ENCODE results near the gene FSTL4. TPM values are rescaled to one million over a fixed set of nuclear protein-coding genes. Genes with fewer than 3 reads are reported as not detected.

Gene FSTL4
- total RNA-seq, 2 experiments from 2014 or later: not detected

GRCh38 chr5:133405275-133406034 lies 206.9 kb downstream of the FSTL4 start:
- Histone ChIP-seq H3K79me2 (ENCODE audit: insufficient read depth, low read depth, low read length) (no peaks in the 10 kb centered on the region), H3K9me3 (ENCODE audit: low read length) (no peaks in the 10 kb centered on the region), H3K4me3 (ENCODE audit: low read depth, low read length, poor library complexity, severe bottlenecking) (no peak overlapping the region), H3K9me2 (ENCODE audit: insufficient read depth, low read length) (no peaks in the 10 kb centered on the region), H3K27ac (ENCODE audit: low read depth, low read length, poor library complexity, severe bottlenecking) (no peak overlapping the region), H4K20me1 (ENCODE audit: insufficient read depth, low read length) (no peaks in the 10 kb centered on the region), H3K4me1 (ENCODE audit: insufficient read depth, low read length, poor library complexity, severe bottlenecking) (no peaks in the 10 kb centered on the region), H2AFZ (ENCODE audit: low read length) (no peak overlapping the region), H3K36me3 (ENCODE audit: insufficient read depth, low read length) (no peaks in the 10 kb centered on the region), H3K4me2 (ENCODE audit: low read length) (no peak overlapping the region)
- CTCF ChIA-PET (ENCODE audit: unreplicated experiment): no interaction called here
- TF ChIP-seq EZH2phosphoT487 (IDR thresholded peaks at IDR 0.05; ENCODE audit: borderline replicate concordance, low read depth, low read length) (no peak), CTCF (conservative IDR thresholded peaks at IDR 0.05; ENCODE audit: low read length) (no peak)
- no TSS peak for BruUV-seq (replicated peaks)
- intact Hi-C loops (cut with micrococcal nuclease; ENCODE audit: unreplicated experiment): no loop called here
- DNase-seq (ENCODE audit: low spot score): no peak
- POLR2A ChIA-PET: interaction anchor here (0.5 kb wide), 1 partner anchor 300 kb away, joined by 4 read pairs; no protein-coding TSS in a partner anchor

- no peak overlapping the region for H3K4me2 ChIP-seq (ENCODE audit: low read length)
- no peaks in the 10 kb centered on the region for H3K9me2 ChIP-seq (ENCODE audit: insufficient read depth, low read length)
- TF ChIP-seq CTCF (conservative IDR thresholded peaks at IDR 0.05; ENCODE audit: low read length): peak; percentile 37
- no peak for TF ChIP-seq EZH2phosphoT487 (IDR thresholded peaks at IDR 0.05; ENCODE audit: borderline replicate concordance, low read depth, low read length)
- no peaks in the 10 kb centered on the region for H3K79me2 ChIP-seq (ENCODE audit: insufficient read depth, low read depth, low read length)
- CTCF ChIA-PET (ENCODE audit: unreplicated experiment): interaction anchor here (0.5 kb wide), 1 partner anchor 19 kb away, joined by 3 read pairs; no protein-coding TSS in a partner anchor
- H3K36me3 ChIP-seq (ENCODE audit: insufficient read depth, low read length): no peaks in the 10 kb centered on the region
- no peaks in the 10 kb centered on the region for H4K20me1 ChIP-seq (ENCODE audit: insufficient read depth, low read length)
- BruUV-seq (replicated peaks): no TSS peak
- intact Hi-C loops (cut with micrococcal nuclease; ENCODE audit: unreplicated experiment): no loop called here
- no peaks in the 10 kb centered on the region for H3K9me3 ChIP-seq (ENCODE audit: low read length)
- H2AFZ ChIP-seq (ENCODE audit: low read length): no peak overlapping the region
- H3K27ac ChIP-seq (ENCODE audit: low read depth, low read length, poor library complexity, severe bottlenecking): no peak overlapping the region
- no peak overlapping the region for H3K4me3 ChIP-seq (ENCODE audit: low read depth, low read length, poor library complexity, severe bottlenecking)
- H3K4me1 ChIP-seq (ENCODE audit: insufficient read depth, low read length, poor library complexity, severe bottlenecking): no peaks in the 10 kb centered on the region
- DNase-seq (ENCODE audit: low spot score): no peak
- POLR2A ChIA-PET: interaction anchor here (0.5 kb wide), 1 partner anchor 299 kb away, joined by 4 read pairs; no protein-coding TSS in a partner anchor
These were observed 207.6 kb downstream of the FSTL4 start for GRCh38 chr5:133404724-133405123.

GRCh38 chr5:133403741-133404364 lies 208.5 kb downstream of the FSTL4 start:
- no peaks in the 10 kb centered on the region for H4K20me1 ChIP-seq (ENCODE audit: insufficient read depth, low read length)
- TF ChIP-seq EZH2phosphoT487 (IDR thresholded peaks at IDR 0.05; ENCODE audit: borderline replicate concordance, low read depth, low read length) (no peak), CTCF (conservative IDR thresholded peaks at IDR 0.05; ENCODE audit: low read length) (no peak)
- H3K4me3 ChIP-seq (ENCODE audit: low read depth, low read length, poor library complexity, severe bottlenecking): no peak overlapping the region
- no peak overlapping the region for H3K4me2 ChIP-seq (ENCODE audit: low read length)
- no peak for DNase-seq (ENCODE audit: low spot score)
- no peaks in the 10 kb centered on the region for H3K9me3 ChIP-seq (ENCODE audit: low read length)
- H3K27ac ChIP-seq (ENCODE audit: low read depth, low read length, poor library complexity, severe bottlenecking): no peak overlapping the region
- no peaks in the 10 kb centered on the region for H3K79me2 ChIP-seq (ENCODE audit: insufficient read depth, low read depth, low read length)
- H3K36me3 ChIP-seq (ENCODE audit: insufficient read depth, low read length): no peaks in the 10 kb centered on the region
- no peaks in the 10 kb centered on the region for H3K4me1 ChIP-seq (ENCODE audit: insufficient read depth, low read length, poor library complexity, severe bottlenecking)
- intact Hi-C loops (cut with micrococcal nuclease; ENCODE audit: unreplicated experiment): no loop called here
- ChIA-PET CTCF (ENCODE audit: unreplicated experiment) (no interaction called here), POLR2A (no interaction called here)
- H3K9me2 ChIP-seq (ENCODE audit: insufficient read depth, low read length): no peaks in the 10 kb centered on the region
- no peak overlapping the region for H2AFZ ChIP-seq (ENCODE audit: low read length)
- BruUV-seq (replicated peaks): no TSS peak
